Placental epithelial cell (primary cell): ENCODE results near the gene CAV2. TPM values are rescaled to one million over a fixed set of nuclear protein-coding genes. Genes with fewer than 3 reads are reported as not detected.

Source experiments
- total RNA-seq: library from RNA; depleted of rRNA; stranded (reverse); fragments of >200 nt; gene quantifications from 2 replicates; pipeline ENCODE4 v1.2.3, GENCODE V29; 2012

CAV2 gene
- 271 and 366 TPM in 2 replicates for total RNA-seq

GRCh38 chr7:116499168-116500077 lies at the start of gene CAV2:
Gene CAV2 (plus strand): TSS chr7:116499738. CDS start chr7:116499782, 44 bp downstream.

GRCh38 chr7:116524609-116525297 lies 25.2 kb downstream of the CAV2 start, which contains the start of gene CAV1:
Gene CAV1 (plus strand): TSS chr7:116525036. CDS start chr7:116525063, 27 bp downstream.

Other genes starting within 250 kb of the CAV2 start
- gene CAV1, start 25.3 kb downstream of the CAV2 start, total RNA-seq, result 684 and 1,157 TPM in 2 replicates
- gene MET, start 172.5 kb downstream of the CAV2 start, total RNA-seq, result 223 and 387 TPM in 2 replicates